NCI-H460 (cell line): ENCODE results near the gene KRT17. TPM values are rescaled to one million over a fixed set of nuclear protein-coding genes. Genes with fewer than 3 reads are reported as not detected.
"Not testable (repeated sequence)": the region's sequence is repeated elsewhere in the genome, so short reads cannot be mapped to it uniquely, and the experiment has no call there.

Experiments used
- DNase-seq: peaks from one replicate; pipeline ENCODE4 v3.0.0-alpha.2; 2016; ENCODE audit warnings: low read depth; ENCODE audit errors: extremely low read depth
- total RNA-seq: library from RNA; depleted of rRNA; stranded (reverse); fragments of >200 nt; shearing (Covaris generic); gene quantifications from 2 replicates; pipeline ENCODE4 v1.2.3, GENCODE V29; 2014

KRT17 gene
- total RNA-seq, 1 experiment from 2014 or later: 0.42 TPM

DNA sequence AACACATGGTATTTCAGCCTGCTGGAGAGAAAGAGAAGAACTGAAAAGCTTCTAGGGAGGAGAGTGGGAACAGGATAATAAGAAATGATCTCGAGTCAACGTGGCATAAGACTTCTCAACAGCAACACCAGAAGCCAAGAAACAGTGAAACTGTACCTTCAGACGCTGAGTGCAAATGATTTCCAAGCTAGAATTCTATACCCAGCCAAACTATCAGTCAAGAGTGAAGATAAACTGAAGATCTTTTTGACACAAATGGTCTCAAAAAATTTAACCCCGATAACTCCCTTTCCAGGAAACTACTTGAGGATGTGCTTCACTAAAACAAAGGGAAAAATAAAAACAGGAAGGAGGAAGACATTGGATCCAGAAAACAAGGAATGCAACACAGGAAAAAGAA, 17.4 kb downstream of the KRT17 start:
- DNase-seq: not testable (repeated sequence)

DNA sequence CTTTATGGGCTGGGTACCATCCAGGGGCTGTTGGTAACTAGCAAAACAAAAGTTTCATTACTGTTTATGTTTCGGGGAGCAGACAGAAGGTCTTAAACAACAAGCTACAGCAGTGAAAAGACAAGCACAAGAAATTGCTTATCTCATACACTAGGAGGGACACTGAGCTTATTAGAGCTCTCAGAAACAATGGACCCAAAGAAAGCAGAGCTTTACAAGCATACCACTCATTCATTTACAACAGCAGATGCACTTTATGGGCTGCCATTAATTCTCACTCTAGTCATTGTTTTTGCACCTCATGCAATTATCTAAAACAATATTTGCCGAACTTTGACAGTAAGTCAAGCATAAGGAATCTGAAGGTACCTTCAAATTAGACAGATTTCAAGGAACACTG, 21.9 kb downstream of the KRT17 start:
- no peak for DNase-seq

DNA sequence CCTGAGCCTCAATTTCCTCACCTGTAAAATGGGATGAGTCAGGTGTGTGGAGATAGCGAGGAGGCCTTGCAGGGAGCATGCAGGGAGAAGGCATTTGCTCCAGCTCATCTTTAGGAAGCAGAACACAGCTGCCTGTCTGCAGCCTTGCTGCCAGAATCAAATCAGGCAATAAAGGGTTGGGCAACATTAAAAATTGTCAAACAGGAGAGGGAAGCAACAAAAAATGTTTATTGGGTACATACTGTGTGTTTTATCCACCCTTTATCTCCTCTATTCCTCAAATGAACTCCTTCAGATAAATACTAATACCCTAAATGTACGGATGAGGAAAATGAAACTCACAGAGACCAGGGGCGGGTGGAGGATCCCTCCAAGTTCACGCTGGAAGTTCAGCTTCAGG, 24.1 kb downstream of the KRT17 start:
- no peak for DNase-seq

DNA sequence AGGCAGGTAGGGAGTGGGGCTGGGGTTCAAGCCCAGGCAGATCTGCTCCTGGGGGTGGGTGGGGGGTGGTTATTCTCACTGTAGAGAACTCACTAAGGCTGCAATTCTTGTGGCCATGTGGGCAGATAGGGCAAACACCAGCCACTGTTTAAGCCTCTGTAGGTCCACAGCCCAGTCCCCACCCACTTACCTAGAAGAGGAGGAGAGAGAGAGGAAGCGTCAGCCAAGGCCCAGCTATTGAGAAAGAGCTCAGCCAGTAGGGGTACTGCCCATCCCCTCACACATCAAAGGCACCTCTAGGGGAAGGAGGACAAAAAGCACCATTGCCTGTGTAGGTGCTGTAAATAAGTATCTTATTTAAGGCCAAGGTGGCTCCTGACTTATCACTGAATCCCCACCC, 24.7 kb downstream of the KRT17 start:
- no peak for DNase-seq

DNA sequence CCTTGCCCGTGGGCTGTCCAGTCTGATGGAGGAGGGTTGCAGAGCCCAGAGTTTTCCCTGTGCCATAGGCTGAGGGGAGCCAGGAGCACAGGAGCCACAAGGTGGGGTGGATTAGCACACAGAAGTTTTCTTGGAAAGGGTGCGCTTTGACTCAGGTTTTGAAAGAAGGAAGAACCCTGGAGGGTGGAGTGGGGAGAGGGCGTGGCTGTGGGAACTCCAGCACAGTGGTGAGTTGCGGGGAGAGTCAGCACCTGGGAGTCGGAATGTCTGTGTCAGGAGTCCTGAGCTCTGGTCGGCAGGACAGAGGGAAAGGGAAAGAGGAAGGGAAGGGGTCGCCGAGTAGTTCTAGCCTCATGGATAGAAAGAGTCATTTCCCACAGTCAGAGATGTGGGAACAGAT, 28.8 kb downstream of the KRT17 start:
- no peak for DNase-seq

DNA sequence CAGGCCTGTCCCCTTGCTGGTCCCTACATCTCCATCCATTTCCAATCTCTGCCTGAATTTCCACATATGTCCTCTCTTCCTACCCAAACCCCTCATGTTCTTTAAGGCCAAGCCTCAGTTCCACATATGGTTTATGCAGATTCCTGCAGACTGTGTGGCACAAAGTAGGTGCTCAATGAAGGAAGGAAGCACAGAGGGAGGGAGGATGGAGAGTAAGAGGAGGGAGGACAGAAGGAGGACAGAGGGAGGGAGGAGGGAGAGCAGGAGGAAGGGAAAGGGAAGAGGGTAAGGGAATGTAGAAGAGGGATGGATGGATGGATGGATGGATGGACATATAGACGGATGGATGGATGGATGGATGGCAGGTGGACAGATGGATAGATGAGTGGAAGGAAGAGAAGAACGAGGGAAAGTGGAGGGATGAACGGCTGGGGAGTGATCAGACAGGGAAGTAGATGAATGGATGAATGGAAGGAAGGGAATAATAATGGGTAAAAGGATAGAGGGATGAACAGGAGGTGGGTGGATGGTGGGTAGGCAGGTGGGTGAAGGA, 29.9 kb downstream of the KRT17 start:
- DNase-seq: no peak

DNA sequence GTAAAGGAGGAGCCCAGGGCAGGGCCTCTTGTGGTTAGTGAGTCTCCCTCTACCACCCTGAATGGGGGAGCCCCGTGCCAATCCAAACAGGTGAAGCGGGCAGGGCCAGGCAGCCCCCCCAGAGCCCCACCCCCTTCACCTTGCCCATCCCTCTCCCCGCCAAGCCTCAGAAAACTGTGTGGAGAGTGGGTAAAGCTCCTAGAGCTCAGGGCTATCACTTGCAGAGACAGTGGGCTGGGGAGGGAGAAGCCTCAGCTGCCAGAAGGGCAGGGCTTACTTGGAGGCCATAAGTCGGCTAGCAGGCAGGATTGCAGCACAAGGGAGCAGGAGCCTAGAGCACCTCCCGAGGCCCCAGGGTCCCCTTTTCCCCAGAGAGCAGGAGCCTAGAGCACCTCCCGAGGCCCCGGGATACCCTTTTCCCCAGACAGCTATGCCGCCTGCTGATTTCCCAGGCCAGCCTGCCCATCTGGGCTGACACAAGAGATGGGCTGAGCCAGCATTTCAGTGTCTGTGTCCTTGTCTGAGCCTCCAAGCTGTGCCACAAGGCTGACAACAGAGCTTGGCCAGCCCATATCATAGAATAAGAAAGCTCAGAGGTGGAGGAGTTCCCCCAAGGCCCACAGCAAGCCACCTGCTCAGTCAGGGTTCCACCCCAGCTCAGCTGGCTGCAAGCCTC, 30.9 kb downstream of the KRT17 start:
- no peak for DNase-seq

DNA sequence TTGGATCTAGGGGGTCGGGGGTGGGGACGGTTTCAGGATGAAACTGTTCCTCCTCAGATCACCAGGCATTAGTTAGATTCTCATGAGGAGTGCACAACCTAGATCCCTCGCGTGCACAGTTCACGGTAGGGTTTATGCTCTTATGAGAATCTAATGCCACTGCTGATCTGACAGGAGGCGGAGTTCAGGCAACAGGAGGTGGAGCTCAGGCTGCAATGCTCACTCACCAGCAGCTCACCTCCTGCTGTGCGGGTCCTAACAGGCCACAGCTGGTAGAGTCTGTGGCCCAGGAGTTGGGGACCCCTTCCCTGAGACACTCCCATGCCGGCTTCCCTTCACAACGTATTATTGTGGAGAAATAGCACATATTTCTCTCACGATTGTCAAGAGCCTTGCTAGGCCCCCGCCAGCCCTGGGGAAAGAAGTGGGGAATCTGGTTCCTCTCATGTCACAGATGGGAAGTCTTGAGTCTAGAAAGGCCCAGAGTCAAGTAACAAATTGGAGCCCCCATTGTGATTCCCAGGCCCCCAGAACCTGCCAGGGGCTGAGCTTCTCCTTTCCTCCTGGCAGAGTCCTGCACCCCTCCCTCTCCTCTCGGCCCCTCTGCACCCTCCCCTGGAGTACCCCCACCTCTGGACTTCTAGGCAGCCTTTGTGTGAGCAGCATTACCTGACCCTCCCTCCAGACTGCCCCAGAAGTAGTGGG, 31.6 kb downstream of the KRT17 start:
- DNase-seq: no peak

DNA sequence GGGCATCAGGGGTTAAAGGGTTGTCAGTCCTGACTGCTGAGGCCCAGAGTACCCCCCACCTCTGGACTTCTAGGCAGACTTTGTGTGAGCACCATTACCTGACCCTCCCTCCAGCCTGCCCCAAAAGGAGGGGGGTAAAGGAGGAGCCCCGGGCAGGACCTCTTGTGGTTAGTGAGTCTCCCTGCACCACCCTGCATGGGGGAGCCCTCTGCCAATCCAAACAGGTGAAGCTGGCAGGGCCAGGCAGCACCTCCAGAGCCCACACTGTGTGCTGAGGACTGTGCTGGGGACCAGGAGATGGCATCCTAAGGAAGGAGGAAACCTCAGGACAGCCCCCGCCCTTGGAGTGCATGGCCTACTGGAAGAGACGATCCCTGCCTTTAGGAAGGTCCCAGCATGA, 35.1 kb downstream of the KRT17 start:
- DNase-seq: no peak

DNA sequence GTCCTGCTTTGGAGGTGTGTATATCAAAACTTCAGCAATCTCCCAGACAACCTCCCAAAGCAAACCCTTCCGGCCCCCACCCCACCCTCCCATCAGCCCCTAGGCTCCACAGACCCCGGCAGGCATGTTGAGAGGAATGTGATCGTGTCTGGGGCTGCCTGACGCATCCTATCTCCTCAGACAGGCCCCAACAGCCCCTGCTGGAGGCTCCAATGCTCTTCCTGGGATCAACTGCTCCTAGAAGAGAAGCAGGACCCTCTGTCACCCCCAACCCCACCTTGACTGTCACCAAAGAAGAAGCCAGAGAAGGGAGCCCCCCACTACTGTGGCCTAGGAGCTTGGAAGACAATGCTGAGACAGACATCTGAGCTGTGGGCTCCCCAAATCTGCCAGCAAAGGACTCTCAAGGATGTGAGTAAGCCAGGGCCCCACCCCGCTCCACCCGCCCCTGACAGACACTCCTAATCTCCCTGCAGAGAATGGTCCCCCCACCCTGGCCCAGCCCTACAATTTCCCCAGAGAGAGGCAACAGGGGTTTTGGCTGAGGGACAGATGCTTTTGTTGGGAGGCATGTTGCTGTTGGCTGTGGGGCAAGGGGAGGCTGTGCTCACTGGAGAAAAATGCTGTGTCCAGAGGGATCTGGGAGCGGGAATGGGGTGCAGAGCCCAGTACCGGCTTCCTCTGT, 36.1 kb downstream of the KRT17 start:
- DNase-seq: no peak

DNA sequence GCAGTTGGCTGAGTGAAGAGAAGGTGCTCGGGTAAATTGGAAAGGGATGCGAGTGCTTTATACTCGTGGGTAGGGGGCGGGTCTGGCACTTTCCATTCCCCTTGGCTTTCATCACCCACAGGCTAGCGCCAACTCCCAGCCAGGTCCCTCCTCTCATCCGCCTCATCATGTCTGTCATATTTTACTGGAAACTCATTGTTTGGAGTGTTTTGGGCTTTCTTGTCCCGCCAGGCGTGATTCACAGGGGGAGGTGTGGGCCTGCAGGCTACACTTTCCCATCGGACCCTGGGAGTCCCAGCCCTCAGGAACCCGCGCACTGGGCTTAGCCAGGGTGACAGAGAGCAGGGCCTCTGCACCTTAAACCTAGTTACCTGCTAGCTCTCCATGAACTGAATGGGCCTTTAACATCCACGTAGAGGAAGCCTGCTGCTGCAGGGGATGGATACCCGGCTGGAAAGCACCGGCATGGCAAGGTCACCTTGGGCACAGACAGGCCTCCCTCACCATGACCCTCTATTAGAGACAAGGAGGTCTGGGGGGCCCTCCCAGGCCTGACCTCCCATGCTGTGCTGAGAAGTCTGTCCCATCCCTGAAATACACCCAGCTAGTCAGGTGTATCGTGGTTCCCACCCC, 37.4 kb downstream of the KRT17 start, which contains the start of gene KRT14:
Gene KRT14, minus strand, starts transcription at position 33 of the 633 bp plus-strand sequence. CDS start 61 bp downstream, outside the sequence.
- DNase-seq: no peak

DNA sequence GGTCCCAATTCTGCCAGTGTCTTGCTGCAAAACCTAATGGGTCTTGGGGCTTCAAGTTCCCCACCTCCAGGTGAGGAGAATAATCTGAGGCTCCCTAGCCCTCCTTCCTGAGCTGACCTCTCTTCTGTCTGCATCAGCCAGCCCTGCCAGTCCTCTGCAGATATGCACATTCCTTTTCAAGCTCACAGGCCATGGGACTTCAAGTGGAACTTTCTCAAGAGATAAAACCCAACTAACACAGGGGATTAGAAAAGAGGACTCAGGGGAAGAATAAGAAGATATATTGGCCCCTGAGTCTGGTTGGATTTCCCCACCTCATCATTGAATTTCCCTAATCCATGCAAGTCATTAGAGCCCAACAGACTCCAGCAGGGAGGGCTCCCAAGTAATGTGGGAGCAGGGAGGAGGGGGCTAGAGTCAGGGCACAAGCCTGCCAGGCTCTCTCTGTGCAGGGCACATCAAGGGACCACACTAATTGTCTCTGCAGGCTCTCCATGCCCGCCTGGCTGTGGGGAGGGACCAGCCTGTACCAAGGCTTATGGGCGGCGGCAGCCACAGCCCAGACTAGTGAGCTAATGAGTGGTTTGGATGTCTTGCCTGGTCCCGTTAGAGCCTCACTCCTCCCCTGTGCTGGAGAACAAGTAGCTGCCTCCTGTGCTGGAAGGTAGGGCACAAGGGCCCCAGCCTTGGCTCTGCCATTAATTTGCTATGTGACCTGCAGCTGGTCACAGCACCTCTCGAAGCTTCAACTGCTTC, 38.9 kb downstream of the KRT17 start:
- no peak for DNase-seq

DNA sequence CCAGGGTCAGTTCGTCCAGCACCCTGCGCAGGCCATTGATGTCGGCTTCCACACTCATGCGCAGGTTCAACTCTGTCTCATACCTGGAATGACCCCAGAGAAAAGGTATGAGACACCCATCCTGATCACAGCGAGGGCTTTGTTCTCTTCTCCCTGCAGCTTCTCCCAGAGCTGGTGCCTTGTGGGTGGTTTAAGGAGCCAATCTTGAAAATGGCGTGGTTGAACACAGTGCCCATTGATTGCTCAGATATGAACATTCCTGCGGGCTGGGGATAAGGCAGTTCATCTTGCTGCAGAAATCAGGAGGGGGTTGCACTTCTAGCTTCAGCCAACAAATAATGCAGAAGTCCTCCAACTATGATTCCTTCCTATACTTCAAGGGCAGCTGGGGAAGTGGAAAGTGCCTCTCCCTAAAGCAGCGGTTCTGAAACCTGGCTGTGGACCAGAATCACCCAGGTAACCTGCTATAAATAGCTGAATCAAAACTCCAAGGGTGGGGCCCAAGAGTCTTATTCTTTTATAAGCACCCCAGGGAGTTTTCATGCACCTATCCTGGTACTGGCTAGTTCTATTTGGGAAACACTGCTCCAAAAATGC, 39.9 kb downstream of the KRT17 start:
- DNase-seq: not testable (repeated sequence)

DNA sequence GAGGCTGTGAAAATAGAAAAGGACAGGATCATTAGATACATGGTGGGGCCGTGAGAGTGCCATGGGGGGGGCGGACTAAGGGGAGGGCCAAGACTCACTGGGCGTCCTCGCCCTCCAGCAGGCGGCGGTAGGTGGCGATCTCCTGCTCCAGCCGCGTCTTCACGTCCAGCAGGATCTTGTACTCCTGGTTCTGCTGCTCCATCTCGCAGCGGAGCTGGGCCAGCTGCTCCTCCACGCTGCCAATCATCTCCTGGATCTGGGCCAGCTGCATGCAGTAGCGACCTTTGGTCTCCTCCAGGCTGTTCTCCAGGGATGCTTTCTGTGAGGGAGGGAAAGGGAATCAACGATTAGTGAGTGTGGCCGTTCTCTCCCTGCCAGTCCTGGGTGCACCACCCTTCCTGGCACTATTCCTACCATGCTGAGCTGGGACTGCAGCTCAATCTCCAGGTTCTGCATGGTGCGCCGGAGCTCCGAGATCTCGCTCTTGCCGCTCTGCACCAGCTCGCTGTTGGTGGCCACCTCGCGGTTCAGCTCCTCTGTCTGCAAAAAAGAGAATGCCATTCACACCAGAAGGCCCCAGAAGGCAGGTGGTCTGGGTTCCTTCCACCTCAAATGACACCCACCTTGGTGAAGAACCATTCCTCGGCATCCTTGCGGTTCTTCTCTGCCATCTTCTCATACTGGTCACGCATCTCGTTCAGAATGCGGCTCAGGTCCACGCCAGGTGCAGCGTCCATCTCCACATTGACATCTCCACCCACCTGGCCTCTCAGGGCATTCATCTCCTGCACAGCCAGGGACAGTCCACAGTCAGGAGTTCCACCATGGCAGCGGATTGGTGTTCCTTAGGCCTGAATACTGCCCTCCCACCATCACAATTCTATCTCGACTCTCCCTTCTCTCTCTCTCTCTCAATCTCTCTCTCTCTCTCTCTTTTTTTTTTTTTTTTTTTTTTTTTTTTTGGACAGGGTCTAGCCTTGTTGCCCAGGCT, 40.9 kb downstream of the KRT17 start:
- no peak for DNase-seq

DNA sequence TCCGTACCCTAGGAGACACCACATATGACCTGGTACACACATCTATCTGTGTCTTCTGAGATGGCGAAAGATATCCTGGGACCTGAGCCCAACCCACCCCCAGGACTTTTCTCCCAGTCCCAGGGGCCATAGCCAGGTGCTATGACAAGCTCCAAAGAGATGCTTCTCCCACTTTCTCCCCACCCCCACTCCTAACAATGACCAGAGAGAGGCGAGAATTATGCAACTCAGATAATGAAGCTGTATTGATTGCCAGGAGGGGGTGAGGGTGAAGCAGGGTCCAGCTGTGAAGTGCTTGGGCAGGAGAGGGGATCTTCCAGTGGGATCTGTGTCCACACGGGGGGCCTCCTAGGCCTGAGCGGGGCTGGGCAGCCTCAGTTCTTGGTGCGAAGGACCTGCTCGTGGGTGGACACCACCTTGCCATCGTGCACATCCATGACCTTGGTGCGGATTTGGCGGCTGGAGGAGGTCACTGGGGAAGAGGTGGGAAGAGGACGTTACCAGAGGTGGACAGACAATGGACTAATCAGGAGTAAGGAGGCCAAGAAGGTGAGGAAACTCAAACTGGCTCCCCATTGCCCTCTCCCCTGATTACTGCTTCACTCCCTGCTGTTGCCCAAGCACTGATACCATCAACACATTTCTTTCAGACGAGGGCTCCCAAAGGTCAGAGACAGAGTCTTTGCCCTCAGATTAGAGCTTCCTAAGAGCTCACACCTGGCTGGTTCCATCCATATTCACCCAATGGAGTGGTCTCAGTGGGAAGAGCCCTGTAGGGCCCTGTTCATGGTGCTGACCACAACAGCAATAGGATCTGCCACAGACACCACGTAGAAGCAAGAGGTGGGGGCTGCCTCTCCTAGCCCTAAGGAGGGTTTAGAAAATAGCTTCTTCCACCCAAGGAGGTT, 42.1 kb downstream of the KRT17 start:
- not testable (repeated sequence) for DNase-seq

DNA sequence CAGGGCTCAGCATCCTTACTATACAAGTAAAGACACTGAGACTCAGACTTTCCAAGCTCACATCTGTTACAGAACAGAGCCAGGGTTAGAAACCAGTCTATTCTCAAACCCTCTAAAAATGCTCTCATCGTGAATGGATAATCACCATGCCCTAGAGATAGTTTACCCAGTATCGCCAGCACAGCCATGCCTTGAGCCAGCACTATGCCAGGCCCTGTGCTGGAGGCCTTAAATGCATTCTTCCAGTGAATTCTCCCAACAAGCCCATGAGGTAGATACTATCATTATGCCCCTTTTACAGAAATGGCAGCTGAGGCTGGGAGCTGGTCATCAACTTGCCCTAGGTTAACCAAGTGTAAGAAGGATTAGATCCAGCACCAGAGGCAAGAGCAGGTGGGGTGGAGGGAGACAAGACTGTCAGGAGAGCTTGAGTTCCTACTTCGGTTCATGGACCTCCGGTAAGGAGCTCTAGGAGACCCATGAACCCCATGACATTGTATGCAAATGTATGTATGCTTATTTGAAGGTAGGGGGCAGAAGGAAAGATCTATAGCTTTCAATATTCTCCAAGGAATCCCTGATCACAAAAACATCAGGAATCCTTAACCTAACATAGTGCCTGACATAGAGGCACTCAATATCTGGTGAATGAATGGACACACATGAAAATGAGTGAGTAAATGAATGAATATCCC, 42.9 kb downstream of the KRT17 start:
- no peak for DNase-seq
